WTC11 (cell line): ENCODE measurements around the gene PDK2. TPM values are rescaled to one million over a fixed set of nuclear protein-coding genes. Genes with fewer than 3 reads are reported as not detected.

Experiments used
- ATAC-seq: fragments of 200-7000 bp; cut with Tn5 transposase; 2 replicates; pipeline ENCODE4 v1.10.0; 2021; ENCODE audit warnings: mild to moderate bottlenecking, moderate library complexity
- CTCF ChIA-PET: fragments of 300-600 bp; sonication (Branson Sonifier 250); formaldehyde crosslinking; loops from one replicate; lab custom pipeline; 2021; ENCODE audit warnings: antibody characterized with exemption; lab: Charles Lee
- POLR2A ChIA-PET: fragments of 350-600 bp; sonication (Branson Sonifier 250); formaldehyde crosslinking; loops from one replicate; lab custom pipeline; 2021; ENCODE audit warnings: antibody characterized with exemption; lab: Charles Lee
- DNase-seq: peaks from one replicate; pipeline ENCODE4 v3.0.0; 2021; ENCODE audit warnings: low spot score
- H3K27ac Mint-ChIP-seq: 2 replicates; pipeline ENCODE4 v1.8.0; 2021; ENCODE audit warnings: mixed read lengths
- H3K27me3 Mint-ChIP-seq: 2 replicates; pipeline ENCODE4 v1.8.0; 2021; ENCODE audit warnings: low read depth, mild to moderate bottlenecking, moderate library complexity, mixed read lengths
- H3K36me3 Mint-ChIP-seq: 2 replicates; pipeline ENCODE4 v1.8.0; 2021; ENCODE audit warnings: mixed read lengths
- H3K4me1 Mint-ChIP-seq: 2 replicates; pipeline ENCODE4 v1.8.0; 2022; ENCODE audit warnings: mixed read lengths
- H3K4me3 Mint-ChIP-seq: 2 replicates; pipeline ENCODE4 v1.8.0; 2021; ENCODE audit warnings: mild to moderate bottlenecking, moderate library complexity, mixed read lengths
- H3K9me3 Mint-ChIP-seq: 2 replicates; pipeline ENCODE4 v1.8.0; 2021; ENCODE audit warnings: mixed read lengths
- CTCF ChIP-seq: fragments of 200-600 bp; IDR thresholded peaks from 2 replicates; pipeline ENCODE4 v1.8.0; 2022; ENCODE audit warnings: antibody characterized with exemption
- FOXP1 ChIP-seq: sonication (generic); formaldehyde crosslinking; IDR thresholded peaks from 2 replicates; pipeline ENCODE4 v1.8.0; 2022; ENCODE audit warnings: missing genetic modification reagents, mild to moderate bottlenecking, moderate library complexity, borderline replicate concordance
- JUN ChIP-seq: sonication (generic); formaldehyde crosslinking; IDR thresholded peaks from 2 replicates; pipeline ENCODE4 v1.8.0; 2023; ENCODE audit warnings: mild to moderate bottlenecking, missing genetic modification reagents
- NR2C2 ChIP-seq: sonication (generic); formaldehyde crosslinking; IDR thresholded peaks from 2 replicates; pipeline ENCODE4 v1.8.0; 2022; ENCODE audit warnings: mild to moderate bottlenecking, missing genetic modification reagents
- SMAD3 ChIP-seq: sonication (generic); formaldehyde crosslinking; IDR thresholded peaks from 2 replicates; pipeline ENCODE4 v1.8.0; 2022; ENCODE audit warnings: missing genetic modification reagents, mild to moderate bottlenecking, borderline replicate concordance
- ZBTB21 ChIP-seq: sonication (generic); formaldehyde crosslinking; IDR thresholded peaks from 2 replicates; pipeline ENCODE4 v1.8.1; 2023; ENCODE audit warnings: mild to moderate bottlenecking, missing genetic modification reagents, borderline replicate concordance
- ZNF138 ChIP-seq: sonication (generic); formaldehyde crosslinking; conservative IDR thresholded peaks from 2 replicates; pipeline ENCODE4 v1.8.1; 2022; ENCODE audit warnings: mild to moderate bottlenecking, moderate library complexity, missing genetic modification reagents
- ZNF232 ChIP-seq: sonication (generic); formaldehyde crosslinking; IDR thresholded peaks from 2 replicates; pipeline ENCODE4 v1.8.0; 2022; ENCODE audit warnings: mild to moderate bottlenecking, missing genetic modification reagents
- ZNF263 ChIP-seq: sonication (generic); formaldehyde crosslinking; IDR thresholded peaks from 2 replicates; pipeline ENCODE4 v1.8.1; 2022; ENCODE audit warnings: low read depth, mild to moderate bottlenecking, moderate library complexity, missing genetic modification reagents
- ZNF512 ChIP-seq: sonication (generic); formaldehyde crosslinking; IDR thresholded peaks from 2 replicates; pipeline ENCODE4 v1.8.1; 2022; ENCODE audit warnings: missing genetic modification reagents, borderline replicate concordance
- total RNA-seq: library from RNA; stranded (reverse); gene quantifications from 3 replicates; pipeline ENCODE4 v1.2.3, GENCODE V29; 2021
- TF ChIP-seq, protein P1 (sequence below): sonication (generic); formaldehyde crosslinking; IDR thresholded peaks from 2 replicates; pipeline ENCODE4 v1.8.1; 2023; ENCODE audit warnings: mild to moderate bottlenecking, missing genetic modification reagents
- TF ChIP-seq, protein P2 (sequence below): sonication (generic); formaldehyde crosslinking; IDR thresholded peaks from 2 replicates; pipeline ENCODE4 v1.8.1; 2023; ENCODE audit warnings: mild to moderate bottlenecking, missing genetic modification reagents, borderline replicate concordance
- TF ChIP-seq, protein P3 (sequence below): sonication (generic); formaldehyde crosslinking; IDR thresholded peaks from 2 replicates; pipeline ENCODE4 v1.8.1; 2022; ENCODE audit warnings: mild to moderate bottlenecking, missing genetic modification reagents, moderate library complexity, borderline replicate concordance
- TF ChIP-seq, protein P4 (sequence below): sonication (generic); formaldehyde crosslinking; IDR thresholded peaks from 2 replicates; pipeline ENCODE4 v1.8.0; 2023; ENCODE audit warnings: missing genetic modification reagents

The PDK2 gene
- total RNA-seq, 1 experiment from 2014 or later: 16.6 TPM

DNA sequence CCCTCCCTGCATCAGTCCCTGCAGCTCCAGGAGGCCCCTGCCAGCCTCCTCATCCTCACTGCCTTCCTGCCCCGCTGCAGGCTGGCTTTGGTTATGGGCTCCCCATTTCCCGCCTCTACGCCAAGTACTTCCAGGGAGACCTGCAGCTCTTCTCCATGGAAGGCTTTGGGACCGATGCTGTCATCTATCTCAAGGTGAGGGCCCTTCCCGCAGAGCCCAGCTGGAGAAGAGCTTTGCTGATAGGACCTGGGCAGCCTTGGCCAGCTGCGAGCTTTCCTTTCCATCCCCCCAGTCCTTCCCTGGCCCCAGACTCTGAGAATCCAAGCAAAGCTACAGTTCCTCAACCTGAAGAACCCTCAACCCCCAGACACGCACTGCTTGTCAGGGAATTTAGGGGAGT is 14.1 kb downstream of the PDK2 start:
- ChIA-PET POLR2A (no interaction called here), CTCF (interaction anchor here (1.2 to 8.4 kb wide), 3 partner anchors 14 to 81 kb away, joined by 3 to 118 read pairs (median 3); partner anchors contain the start of gene PDK2)
- ATAC-seq (no peak), DNase-seq (no peak)
- Mint-ChIP-seq H3K36me3 (no peaks in the 10 kb centered on the region), H3K4me3 (no peak overlapping the region), H3K9me3 (no peaks in the 10 kb centered on the region), H3K4me1 (peaks cover 4% of the 10 kb centered on the region; the same call in 1 of the 2 replicates), H3K27ac (no peak overlapping the region), H3K27me3 (no peaks in the 10 kb centered on the region)
- no peak for TF ChIP-seq ZNF232 (CRISPR knock-in tag)
- no peak for TF ChIP-seq ZNF512
- TF ChIP-seq, protein P1, sequence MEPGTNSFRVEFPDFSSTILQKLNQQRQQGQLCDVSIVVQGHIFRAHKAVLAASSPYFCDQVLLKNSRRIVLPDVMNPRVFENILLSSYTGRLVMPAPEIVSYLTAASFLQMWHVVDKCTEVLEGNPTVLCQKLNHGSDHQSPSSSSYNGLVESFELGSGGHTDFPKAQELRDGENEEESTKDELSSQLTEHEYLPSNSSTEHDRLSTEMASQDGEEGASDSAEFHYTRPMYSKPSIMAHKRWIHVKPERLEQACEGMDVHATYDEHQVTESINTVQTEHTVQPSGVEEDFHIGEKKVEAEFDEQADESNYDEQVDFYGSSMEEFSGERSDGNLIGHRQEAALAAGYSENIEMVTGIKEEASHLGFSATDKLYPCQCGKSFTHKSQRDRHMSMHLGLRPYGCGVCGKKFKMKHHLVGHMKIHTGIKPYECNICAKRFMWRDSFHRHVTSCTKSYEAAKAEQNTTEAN (CRISPR knock-in tag): no peak
- TF ChIP-seq ZBTB21 (CRISPR knock-in tag): no peak
- TF ChIP-seq, protein P2, sequence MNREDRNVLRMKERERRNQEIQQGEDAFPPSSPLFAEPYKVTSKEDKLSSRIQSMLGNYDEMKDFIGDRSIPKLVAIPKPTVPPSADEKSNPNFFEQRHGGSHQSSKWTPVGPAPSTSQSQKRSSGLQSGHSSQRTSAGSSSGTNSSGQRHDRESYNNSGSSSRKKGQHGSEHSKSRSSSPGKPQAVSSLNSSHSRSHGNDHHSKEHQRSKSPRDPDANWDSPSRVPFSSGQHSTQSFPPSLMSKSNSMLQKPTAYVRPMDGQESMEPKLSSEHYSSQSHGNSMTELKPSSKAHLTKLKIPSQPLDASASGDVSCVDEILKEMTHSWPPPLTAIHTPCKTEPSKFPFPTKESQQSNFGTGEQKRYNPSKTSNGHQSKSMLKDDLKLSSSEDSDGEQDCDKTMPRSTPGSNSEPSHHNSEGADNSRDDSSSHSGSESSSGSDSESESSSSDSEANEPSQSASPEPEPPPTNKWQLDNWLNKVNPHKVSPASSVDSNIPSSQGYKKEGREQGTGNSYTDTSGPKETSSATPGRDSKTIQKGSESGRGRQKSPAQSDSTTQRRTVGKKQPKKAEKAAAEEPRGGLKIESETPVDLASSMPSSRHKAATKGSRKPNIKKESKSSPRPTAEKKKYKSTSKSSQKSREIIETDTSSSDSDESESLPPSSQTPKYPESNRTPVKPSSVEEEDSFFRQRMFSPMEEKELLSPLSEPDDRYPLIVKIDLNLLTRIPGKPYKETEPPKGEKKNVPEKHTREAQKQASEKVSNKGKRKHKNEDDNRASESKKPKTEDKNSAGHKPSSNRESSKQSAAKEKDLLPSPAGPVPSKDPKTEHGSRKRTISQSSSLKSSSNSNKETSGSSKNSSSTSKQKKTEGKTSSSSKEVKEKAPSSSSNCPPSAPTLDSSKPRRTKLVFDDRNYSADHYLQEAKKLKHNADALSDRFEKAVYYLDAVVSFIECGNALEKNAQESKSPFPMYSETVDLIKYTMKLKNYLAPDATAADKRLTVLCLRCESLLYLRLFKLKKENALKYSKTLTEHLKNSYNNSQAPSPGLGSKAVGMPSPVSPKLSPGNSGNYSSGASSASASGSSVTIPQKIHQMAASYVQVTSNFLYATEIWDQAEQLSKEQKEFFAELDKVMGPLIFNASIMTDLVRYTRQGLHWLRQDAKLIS (CRISPR knock-in tag): no peak
- TF ChIP-seq JUN (CRISPR knock-in tag): no peak
- TF ChIP-seq, protein P3, sequence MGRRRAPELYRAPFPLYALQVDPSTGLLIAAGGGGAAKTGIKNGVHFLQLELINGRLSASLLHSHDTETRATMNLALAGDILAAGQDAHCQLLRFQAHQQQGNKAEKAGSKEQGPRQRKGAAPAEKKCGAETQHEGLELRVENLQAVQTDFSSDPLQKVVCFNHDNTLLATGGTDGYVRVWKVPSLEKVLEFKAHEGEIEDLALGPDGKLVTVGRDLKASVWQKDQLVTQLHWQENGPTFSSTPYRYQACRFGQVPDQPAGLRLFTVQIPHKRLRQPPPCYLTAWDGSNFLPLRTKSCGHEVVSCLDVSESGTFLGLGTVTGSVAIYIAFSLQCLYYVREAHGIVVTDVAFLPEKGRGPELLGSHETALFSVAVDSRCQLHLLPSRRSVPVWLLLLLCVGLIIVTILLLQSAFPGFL (CRISPR knock-in tag): no peak
- TF ChIP-seq, protein P4, sequence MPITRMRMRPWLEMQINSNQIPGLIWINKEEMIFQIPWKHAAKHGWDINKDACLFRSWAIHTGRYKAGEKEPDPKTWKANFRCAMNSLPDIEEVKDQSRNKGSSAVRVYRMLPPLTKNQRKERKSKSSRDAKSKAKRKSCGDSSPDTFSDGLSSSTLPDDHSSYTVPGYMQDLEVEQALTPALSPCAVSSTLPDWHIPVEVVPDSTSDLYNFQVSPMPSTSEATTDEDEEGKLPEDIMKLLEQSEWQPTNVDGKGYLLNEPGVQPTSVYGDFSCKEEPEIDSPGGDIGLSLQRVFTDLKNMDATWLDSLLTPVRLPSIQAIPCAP (CRISPR knock-in tag): no peak
- no peak for TF ChIP-seq ZNF263 (CRISPR knock-in tag)
- no peak for TF ChIP-seq SMAD3
- TF ChIP-seq ZNF138 (CRISPR knock-in tag): no peak
- no peak for TF ChIP-seq FOXP1 (CRISPR knock-in tag)
- no peak for TF ChIP-seq CTCF
- TF ChIP-seq NR2C2: no peak

DNA sequence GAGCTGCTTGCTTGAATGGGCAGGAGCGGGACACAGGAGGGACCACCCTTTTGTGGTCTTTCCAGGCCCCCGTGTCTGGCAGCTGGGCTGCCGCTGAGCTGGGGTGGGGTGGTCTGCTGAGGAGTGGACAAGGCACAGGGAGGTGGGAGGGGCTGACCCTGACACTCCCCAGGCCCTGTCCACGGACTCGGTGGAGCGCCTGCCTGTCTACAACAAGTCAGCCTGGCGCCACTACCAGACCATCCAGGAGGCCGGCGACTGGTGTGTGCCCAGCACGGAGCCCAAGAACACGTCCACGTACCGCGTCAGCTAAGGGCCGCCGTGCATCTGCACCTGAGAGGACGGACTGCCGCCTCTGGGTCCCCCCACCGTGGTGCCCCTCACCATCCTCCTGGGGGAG is 14.6 kb downstream of the PDK2 start:
- Mint-ChIP-seq H3K27ac (no peak overlapping the region), H3K4me1 (peaks cover 7% of the 10 kb centered on the region), H3K27me3 (no peaks in the 10 kb centered on the region), H3K4me3 (no peak overlapping the region), H3K9me3 (no peaks in the 10 kb centered on the region), H3K36me3 (no peaks in the 10 kb centered on the region)
- TF ChIP-seq, protein P4 (CRISPR knock-in tag): no peak
- DNase-seq (no peak), ATAC-seq (no peak)
- ChIA-PET CTCF (interaction anchor here (0.5 to 8.4 kb wide), 3 partner anchors 15 to 258 kb away, joined by 3 to 118 read pairs (median 3); partner anchors contain the start of gene PDK2), POLR2A (no interaction called here)
